Prostate gland (tissue), 2 donors: Measurements from ENCODE around the gene DSCAML1. TPM values are rescaled to one million over a fixed set of nuclear protein-coding genes. Genes with fewer than 3 reads are reported as not detected.

Source experiments
- DNase-seq: peaks from one replicate; pipeline ENCODE4 v3.0.0-alpha.2; 2019; ENCODE audit warnings: low spot score
- H3K27ac ChIP-seq, 2 donors: fragments of 200-600 bp; sonication (generic); 2 replicates each; pipeline ENCODE4 v1.5.1; 2017 to 2019
- H3K27me3 ChIP-seq: fragments of 200-600 bp; sonication (generic); replicated peaks from 2 replicates; pipeline ENCODE4 v1.5.1; 2019; ENCODE audit not compliant: insufficient read depth
- H3K36me3 ChIP-seq, 2 donors: fragments of 200-600 bp; sonication (generic); 1 replicate in 1 of 2; 2 replicates in 1 of 2; pipeline versions ENCODE4 v1.5.1 to v1.8.1; 2017 to 2019
- H3K4me1 ChIP-seq: fragments of 200-600 bp; sonication (generic); replicated peaks from 2 replicates; pipeline ENCODE4 v1.5.1; 2019
- H3K4me3 ChIP-seq, 2 donors: fragments of 200-600 bp; sonication (generic); 2 replicates each; pipeline ENCODE4 v1.5.1; 2017 to 2019
- H3K9me3 ChIP-seq: fragments of 200-600 bp; sonication (generic); 2 replicates; pipeline ENCODE4 v1.5.1; 2017
- CTCF ChIP-seq, 4 experiments: fragments of 200-600 bp in 2 of 4; fragments of 450-650 bp in 2 of 4; sonication (generic) in 2 of 4; IDR thresholded peaks; 1 replicate in 3 of 4; 2 replicates in 1 of 4; pipeline ENCODE4 v1.5.1; 2016 to 2019; ENCODE audit warnings: antibody characterized with exemption in 4 of 4, mild to moderate bottlenecking in 2 of 4, moderate library complexity in 2 of 4
- POLR2A ChIP-seq: fragments of 450-650 bp; IDR thresholded peaks from one replicate; pipeline ENCODE4 v1.6.1; 2016; ENCODE audit warnings: antibody characterized with exemption, mild to moderate bottlenecking
- POLR2AphosphoS5 ChIP-seq: sonication (generic); formaldehyde crosslinking; IDR thresholded peaks from one replicate; pipeline ENCODE4 v1.6.1; 2017; ENCODE audit warnings: antibody characterized with exemption
- WGBS: methylation state at CpG from one replicate; pipeline ENCODE4 v1.1.5; 2018; 5-methylcytosine and 5-hydroxymethylcytosine counted together
- intact Hi-C: fragments of 100-400 bp; cut with DNase I; formaldehyde crosslinking; loops from one replicate; pipeline ENCODE4 v1.14.2; 2022
- total RNA-seq, 2 donors: library from RNA; depleted of rRNA; stranded (reverse); fragments of >200 nt; gene quantifications; one replicate each; pipeline ENCODE4 v1.1.0, GENCODE V29; 2016

Gene DSCAML1
- total RNA-seq, 2 donors from 2014 or later = 0.14 to 2.8 TPM

- 62% methylated on average over 6 of the region's 6 CpGs for WGBS
- no peak for TF ChIP-seq POLR2A
- TF ChIP-seq POLR2AphosphoS5 = no peak
- TF ChIP-seq CTCF (IDR thresholded peaks at IDR 0.05) = no peak
- Histone ChIP-seq H3K36me3 (no peaks in the 10 kb centered on the region), H3K27me3 (no peaks in the 10 kb centered on the region), H3K4me3 (no peak overlapping the region), H3K9me3 (no peaks in the 10 kb centered on the region), H3K4me1 (no peaks in the 10 kb centered on the region), H3K27ac (no peak overlapping the region)
- intact Hi-C loops = no loop called here
- no peak for DNase-seq
These were observed 379.7 kb downstream of the DSCAML1 start for GRCh38 chr11:117417342-117417741.

GRCh38 chr11:117415358-117415896 lies 381.6 kb downstream of the DSCAML1 start:
- H3K9me3 ChIP-seq = no peaks in the 10 kb centered on the region
- no peaks in the 10 kb centered on the region for H3K4me1 ChIP-seq
- no peaks in the 10 kb centered on the region for H3K36me3 ChIP-seq
- no peak for DNase-seq
- WGBS = 56% methylated on average over 8 of the region's 8 CpGs
- intact Hi-C loops = no loop called here
- no peak overlapping the region for H3K4me3 ChIP-seq
- no peak for TF ChIP-seq POLR2AphosphoS5
- no peak for TF ChIP-seq POLR2A
- TF ChIP-seq CTCF (IDR thresholded peaks at IDR 0.05) = no peak
- H3K27ac ChIP-seq = no peak overlapping the region
- H3K27me3 ChIP-seq = no peaks in the 10 kb centered on the region

GRCh38 chr11:117414724-117415123 lies 382.3 kb downstream of the DSCAML1 start:
- no peak overlapping the region for H3K27ac ChIP-seq
- H3K27me3 ChIP-seq = no peaks in the 10 kb centered on the region
- TF ChIP-seq POLR2AphosphoS5 (no peak), POLR2A (no peak), CTCF (IDR thresholded peaks at IDR 0.05) (no peak)
- H3K4me1 ChIP-seq = no peaks in the 10 kb centered on the region
- H3K9me3 ChIP-seq = no peaks in the 10 kb centered on the region
- DNase-seq = no peak
- 94% methylated on average over 6 of the region's 6 CpGs for WGBS
- intact Hi-C loops = no loop called here
- H3K36me3 ChIP-seq = no peaks in the 10 kb centered on the region
- H3K4me3 ChIP-seq = no peak overlapping the region

- 98% methylated on average over 7 of the region's 7 CpGs for WGBS
- Histone ChIP-seq H3K27me3 (no peaks in the 10 kb centered on the region), H3K27ac (no peak overlapping the region), H3K4me1 (no peaks in the 10 kb centered on the region), H3K9me3 (no peaks in the 10 kb centered on the region), H3K4me3 (no peak overlapping the region), H3K36me3 (peaks cover 0 to 5% of the 10 kb centered on the region in 2 donors)
- DNase-seq = no peak
- intact Hi-C loops = no loop called here
- no peak for TF ChIP-seq POLR2A
- no peak for TF ChIP-seq POLR2AphosphoS5
- TF ChIP-seq CTCF (IDR thresholded peaks at IDR 0.05) = no peak
These were observed 383.4 kb downstream of the DSCAML1 start for GRCh38 chr11:117413616-117414015.

- Histone ChIP-seq H3K36me3 (peaks cover 5 to 7% of the 10 kb centered on the region in 2 donors), H3K4me1 (no peaks in the 10 kb centered on the region), H3K4me3 (no peak overlapping the region), H3K27ac (no peak overlapping the region), H3K27me3 (no peaks in the 10 kb centered on the region), H3K9me3 (no peaks in the 10 kb centered on the region)
- no peak for DNase-seq
- 91% methylated on average over 8 of the region's 8 CpGs for WGBS
- TF ChIP-seq CTCF (IDR thresholded peaks at IDR 0.05) (no peak), POLR2AphosphoS5 (no peak)
- intact Hi-C loops = no loop called here
These were observed 384.3 kb downstream of the DSCAML1 start for GRCh38 chr11:117412653-117413275.
